DOHH2 (cell line): Measurements from ENCODE around the gene COL12A1.

Experiments used
- H3F3A ChIP-seq: fragments of 200-600 bp; sonication (generic), shearing (Covaris generic); 2 replicates; pipeline ENCODE4 v1.6.0; 2016; ENCODE audit warnings: antibody characterized with exemption, mild to moderate bottlenecking; ENCODE audit not compliant: control insufficient read depth, insufficient read depth
- H3K27ac ChIP-seq: fragments of 200-600 bp; sonication (generic); 2 replicates; pipeline ENCODE4 v1.5.1; 2014; ENCODE audit warnings: low read depth, mild to moderate bottlenecking, low read length, moderate library complexity
- H3K27me3 ChIP-seq: fragments of 200-600 bp; sonication (generic); 2 replicates; pipeline ENCODE4 v1.6.1; 2014; ENCODE audit warnings: mild to moderate bottlenecking, low read length, mixed read lengths; ENCODE audit not compliant: control insufficient read depth
- H3K36me3 ChIP-seq: fragments of 200-600 bp; sonication (generic); 2 replicates; pipeline ENCODE4 v1.6.1; 2014; ENCODE audit warnings: mild to moderate bottlenecking, low read length, moderate library complexity, mixed read lengths; ENCODE audit not compliant: control insufficient read depth
- H3K4me1 ChIP-seq: fragments of 200-600 bp; sonication (generic); 2 replicates; pipeline ENCODE4 v1.6.1; 2014; ENCODE audit warnings: mild to moderate bottlenecking, low read length, mixed read lengths; ENCODE audit not compliant: control insufficient read depth
- H3K4me2 ChIP-seq: fragments of 200-600 bp; sonication (generic); 2 replicates; pipeline ENCODE4 v1.6.0; 2014; ENCODE audit warnings: mild to moderate bottlenecking, low read length, moderate library complexity
- H3K4me3 ChIP-seq: fragments of 200-600 bp; sonication (generic); 2 replicates; pipeline ENCODE4 v1.5.1; 2014; ENCODE audit warnings: mild to moderate bottlenecking, low read length, mixed read lengths
- H3K79me2 ChIP-seq: fragments of 200-600 bp; sonication (generic); 2 replicates; pipeline ENCODE4 v1.6.1; 2014; ENCODE audit warnings: mild to moderate bottlenecking, low read length, mixed read lengths; ENCODE audit not compliant: control insufficient read depth
- H3K9me2 ChIP-seq: fragments of 200-600 bp; sonication (generic); replicated peaks from 2 replicates; pipeline ENCODE4 v1.6.1; 2014; ENCODE audit warnings: mild to moderate bottlenecking, low read length, mixed read lengths; ENCODE audit not compliant: control insufficient read depth
- H3K9me3 ChIP-seq: fragments of 200-600 bp; sonication (generic); 2 replicates; pipeline ENCODE4 v1.6.1; 2014; ENCODE audit warnings: antibody characterized with exemption, low read length, mixed read lengths; ENCODE audit not compliant: control insufficient read depth, insufficient read depth
- H4K20me1 ChIP-seq: fragments of 200-600 bp; sonication (generic); 2 replicates; pipeline ENCODE4 v1.6.0; 2014; ENCODE audit warnings: low read depth, mild to moderate bottlenecking, antibody characterized with exemption, low read length, moderate library complexity; ENCODE audit not compliant: control insufficient read depth, insufficient read depth
- CTCF ChIP-seq: fragments of 200-600 bp; sonication (generic); IDR thresholded peaks from one replicate; pipeline ENCODE4 v1.5.1; 2014; ENCODE audit warnings: antibody characterized with exemption, mild to moderate bottlenecking, low read depth, low read length; ENCODE audit not compliant: poor library complexity, severe bottlenecking
- EZH2phosphoT487 ChIP-seq: fragments of 200-600 bp; sonication (generic); IDR thresholded peaks from 2 replicates; pipeline ENCODE4 v1.6.1; 2017; ENCODE audit warnings: borderline replicate concordance, mild to moderate bottlenecking, antibody characterized with exemption, low read length, moderate library complexity, mixed read lengths

The COL12A1 gene

DNA sequence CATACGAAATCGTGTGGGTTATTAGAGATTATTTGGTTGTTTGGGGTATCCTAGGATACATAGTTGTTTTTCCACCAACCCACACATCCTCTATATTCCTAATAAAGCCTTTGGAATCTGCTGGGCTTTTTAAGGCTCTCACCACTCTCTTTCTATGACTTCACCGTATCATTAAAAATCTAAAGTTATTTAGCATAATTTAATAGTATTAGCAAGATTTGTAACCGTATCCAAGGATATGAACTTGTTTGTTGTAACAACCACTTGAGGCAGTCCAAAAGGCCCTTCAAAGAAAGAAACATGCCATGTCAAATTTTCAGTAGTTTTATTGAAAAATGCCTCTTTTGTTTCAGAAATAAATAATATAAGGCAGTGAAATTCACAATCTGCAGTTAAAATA lies 121.8 kb downstream of the COL12A1 start:
- H3K9me2 ChIP-seq, result no peaks in the 10 kb centered on the region
- no peak overlapping the region for H3K4me3 ChIP-seq
- H3K4me2 ChIP-seq, result no peak overlapping the region
- H3K79me2 ChIP-seq, result no peaks in the 10 kb centered on the region
- no peak for TF ChIP-seq CTCF
- TF ChIP-seq EZH2phosphoT487, result no peak
- no peaks in the 10 kb centered on the region for H3K27me3 ChIP-seq
- H3K36me3 ChIP-seq, result no peaks in the 10 kb centered on the region
- H3F3A ChIP-seq, result no peaks in the 10 kb centered on the region
- no peak overlapping the region for H3K27ac ChIP-seq
- H4K20me1 ChIP-seq, result no peaks in the 10 kb centered on the region
- H3K4me1 ChIP-seq, result no peaks in the 10 kb centered on the region
- no peaks in the 10 kb centered on the region for H3K9me3 ChIP-seq

- Histone ChIP-seq H3K4me1 (no peaks in the 10 kb centered on the region), H3F3A (no peaks in the 10 kb centered on the region), H3K79me2 (no peaks in the 10 kb centered on the region), H4K20me1 (no peaks in the 10 kb centered on the region), H3K9me2 (no peaks in the 10 kb centered on the region), H3K4me3 (no peak overlapping the region), H3K27me3 (no peaks in the 10 kb centered on the region), H3K36me3 (no peaks in the 10 kb centered on the region), H3K9me3 (no peaks in the 10 kb centered on the region), H3K27ac (no peak overlapping the region), H3K4me2 (no peak overlapping the region)
- TF ChIP-seq CTCF (no peak), EZH2phosphoT487 (no peak)
These were observed 123.9 kb downstream of the COL12A1 start for GRCh38 chr6:75081921-75082320.

GRCh38 chr6:75081047-75081446 lies 124.8 kb downstream of the COL12A1 start:
- no peaks in the 10 kb centered on the region for H3F3A ChIP-seq
- H3K4me1 ChIP-seq, result no peaks in the 10 kb centered on the region
- no peaks in the 10 kb centered on the region for H3K79me2 ChIP-seq
- TF ChIP-seq CTCF (no peak), EZH2phosphoT487 (no peak)
- no peaks in the 10 kb centered on the region for H3K27me3 ChIP-seq
- H3K36me3 ChIP-seq, result no peaks in the 10 kb centered on the region
- no peaks in the 10 kb centered on the region for H3K9me2 ChIP-seq
- H4K20me1 ChIP-seq, result no peaks in the 10 kb centered on the region
- H3K4me3 ChIP-seq, result no peak overlapping the region
- no peaks in the 10 kb centered on the region for H3K9me3 ChIP-seq
- no peak overlapping the region for H3K4me2 ChIP-seq
- no peak overlapping the region for H3K27ac ChIP-seq

- H3K9me2 ChIP-seq, result no peaks in the 10 kb centered on the region
- no peak for TF ChIP-seq CTCF
- TF ChIP-seq EZH2phosphoT487, result no peak
- H3K36me3 ChIP-seq, result no peaks in the 10 kb centered on the region
- no peak overlapping the region for H3K4me2 ChIP-seq
- no peaks in the 10 kb centered on the region for H3K79me2 ChIP-seq
- H4K20me1 ChIP-seq, result no peaks in the 10 kb centered on the region
- H3K4me1 ChIP-seq, result no peaks in the 10 kb centered on the region
- no peak overlapping the region for H3K27ac ChIP-seq
- H3K9me3 ChIP-seq, result no peaks in the 10 kb centered on the region
- H3F3A ChIP-seq, result no peaks in the 10 kb centered on the region
- H3K4me3 ChIP-seq, result no peak overlapping the region
- H3K27me3 ChIP-seq, result no peaks in the 10 kb centered on the region
These were observed 126.3 kb downstream of the COL12A1 start for GRCh38 chr6:75079589-75079988.
